Left colon (tissue), 2 donors: ENCODE data around the gene CPSF6. TPM values are rescaled to one million over a fixed set of nuclear protein-coding genes. Genes with fewer than 3 reads are reported as not detected.
"Not testable (repeated sequence)": the region's sequence is repeated elsewhere in the genome, so short reads cannot be mapped to it uniquely, and the experiment has no call there.

Experiments used
- ATAC-seq: fragments of 200-7000 bp; cut with Tn5 transposase; one replicate; pipeline ENCODE4 v1.9.1; 2020; ENCODE audit warnings: mild to moderate bottlenecking, moderate library complexity
- DNase-seq, 2 donors: peaks; one replicate each; pipeline ENCODE4 v3.0.0-alpha.2; 2020
- intact Hi-C, 2 donors: fragments of 100-400 bp; cut with DNase I in 1 of 2; cut with micrococcal nuclease in 1 of 2; formaldehyde crosslinking; loops; one replicate each; pipeline versions ENCODE4 v1.11.2 to v1.14.0; 2022; cut with DNase I, micrococcal nuclease
- long read RNA-seq: library from polyadenylated mRNA; unstranded; transcript quantifications from one replicate; pipeline ENCODE4 v2.0.0, GENCODE V29; 2021
- total RNA-seq, 2 donors: library from RNA; stranded (reverse); fragmentation: NEBNext Ultra II Directional; extraction: Animal tissue kit (Norgen Biotek cat#: 25700); gene quantifications; one replicate each; pipeline ENCODE4 v1.2.1, GENCODE V29; 2021
- donor health status: DM: no; HTN: no; CAD: no.
- donor health status: DM: yes; HTN: yes; CAD: no.

The CPSF6 gene
- total RNA-seq, result 10 to 100 TPM; 44.9 to 51.5 TPM
- long read RNA-seq, full-length matches to known transcripts, result 43 of 71 reads
- long read RNA-seq, partial matches to known transcripts, result 9 of 71 reads
- long read RNA-seq, other reads (novel, unspliced or antisense), result 19 of 71 reads

- intact Hi-C loops, result no loop called here
- ATAC-seq (peak; percentile 96), DNase-seq (peak; percentile 96 to 98)
These were observed at the start of gene CPSF6 for GRCh38 chr12:69239352-69239921. TSS of gene CPSF6 (plus strand) at chr12:69239569. CDS start at chr12:69239647, 78 bp downstream.

GRCh38 chr12:69196302-69197288, 42.8 kb upstream of the CPSF6 start:
- DNase-seq, result peak in 1 of 2 donors; percentile 31
- intact Hi-C loops, result no loop called here
- ATAC-seq, result peak; percentile 70

GRCh38 chr12:69199976-69200375, 39.4 kb upstream of the CPSF6 start:
- intact Hi-C loops, DNase-seq: not testable (repeated sequence)

GRCh38 chr12:69204191-69204590, 35.2 kb upstream of the CPSF6 start:
- intact Hi-C loops, result no loop called here
- DNase-seq, result no peak
- ATAC-seq, result no peak

More at GRCh38 chr12:69199976-69200375, 39.4 kb upstream of the CPSF6 start:
- ATAC-seq, result not testable (repeated sequence)

GRCh38 chr12:69210661-69211060, 28.7 kb upstream of the CPSF6 start:
- no peak for DNase-seq
- intact Hi-C loops, result no loop called here
- peak; percentile 42 for ATAC-seq

GRCh38 chr12:69211160-69211559, 28.2 kb upstream of the CPSF6 start:
- ATAC-seq, result peak; percentile 93
- intact Hi-C loops, result no loop called here
- no peak for DNase-seq

- ATAC-seq, result no peak
- intact Hi-C loops, result no loop called here
- DNase-seq, result no peak
These were observed 25.2 kb upstream of the CPSF6 start for GRCh38 chr12:69214169-69214568.

GRCh38 chr12:69225251-69225910, 14.0 kb upstream of the CPSF6 start:
- ATAC-seq (no peak), DNase-seq (no peak)
- intact Hi-C loops, result no loop called here

GRCh38 chr12:69231479-69231878, 7.9 kb upstream of the CPSF6 start:
- ATAC-seq, result no peak
- DNase-seq, result no peak
- intact Hi-C loops, result no loop called here

- intact Hi-C loops, result no loop called here
- no peak for DNase-seq
- ATAC-seq, result no peak
These were observed 599 bp upstream of the CPSF6 start for GRCh38 chr12:69238589-69239351.

GRCh38 chr12:69239922-69240630, 707 bp downstream of the CPSF6 start:
- ATAC-seq (peak; percentile 54), DNase-seq (peak; percentile 46 to 69)
- intact Hi-C loops, result no loop called here

GRCh38 chr12:69240631-69240995, 1.2 kb downstream of the CPSF6 start:
- ATAC-seq, result no peak
- peak in 1 of 2 donors; percentile 18 for DNase-seq
- intact Hi-C loops, result no loop called here

- ATAC-seq (no peak), DNase-seq (no peak)
- intact Hi-C loops, result no loop called here
These were observed 2.2 kb downstream of the CPSF6 start for GRCh38 chr12:69241438-69242092.

- intact Hi-C loops, result no loop called here
- ATAC-seq (peak; percentile 5), DNase-seq (no peak)
These were observed 4.0 kb downstream of the CPSF6 start for GRCh38 chr12:69243099-69244084.

- intact Hi-C loops, result no loop called here
- ATAC-seq (peak; percentile 29), DNase-seq (no peak)
These were observed 8.1 kb downstream of the CPSF6 start for GRCh38 chr12:69247268-69248018.

- intact Hi-C loops, result loop anchor here in 1 of 2 donors (10.0 kb wide), 1 partner anchor 97 kb away; no protein-coding TSS in a partner anchor
- DNase-seq (no peak), ATAC-seq (no peak)
These were observed 12.7 kb downstream of the CPSF6 start for GRCh38 chr12:69252033-69252432.
